ENCODE results near the gene TEF.

Gene TEF

DNA sequence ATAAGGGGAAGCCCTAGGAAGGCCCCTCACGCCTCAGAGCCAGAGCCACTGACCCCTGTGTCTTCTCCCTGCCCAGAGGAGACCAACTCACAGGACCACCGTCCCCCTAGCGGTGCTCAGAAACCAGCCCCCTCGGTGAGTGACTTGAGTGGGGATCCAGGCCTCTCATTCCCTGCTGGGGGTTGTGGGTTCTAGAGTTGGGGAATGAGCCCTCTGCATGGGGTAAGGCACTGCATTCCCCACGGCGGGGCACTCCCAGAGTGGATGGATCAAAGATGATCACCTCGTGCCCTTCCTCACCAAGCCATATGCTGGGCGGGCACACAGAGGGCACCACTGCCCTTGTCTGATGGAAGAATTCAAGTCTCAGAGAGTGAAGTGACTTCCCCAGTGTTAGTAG is 40.7 kb upstream of the TEF start:
- DNase-seq (ENCODE audit: insufficient read length, low spot score) = no peak
- no peak for FAIRE-seq
- TF ChIP-seq POU2F2 (IDR thresholded peaks at IDR 0.05; ENCODE audit: low read depth, low read length) (no peak), TAF1 (IDR thresholded peaks at IDR 0.05; ENCODE audit: low read depth, low read length) (no peak), PAX5 (IDR thresholded peaks at IDR 0.05; ENCODE audit: insufficient read depth, low read length, severe bottlenecking) (no peak), POLR2A (IDR thresholded peaks at IDR 0.05; ENCODE audit: low read depth, low read length) (no peak), SPI1 (IDR thresholded peaks at IDR 0.05; ENCODE audit: low read depth, low read length) (no peak), POLR2AphosphoS5 (IDR thresholded peaks at IDR 0.05; ENCODE audit: low read depth, low read length) (no peak)

GRCh38 chr22:41341990-41342389 is 39.8 kb upstream of the TEF start:
- FAIRE-seq = peak; percentile 61

DNA sequence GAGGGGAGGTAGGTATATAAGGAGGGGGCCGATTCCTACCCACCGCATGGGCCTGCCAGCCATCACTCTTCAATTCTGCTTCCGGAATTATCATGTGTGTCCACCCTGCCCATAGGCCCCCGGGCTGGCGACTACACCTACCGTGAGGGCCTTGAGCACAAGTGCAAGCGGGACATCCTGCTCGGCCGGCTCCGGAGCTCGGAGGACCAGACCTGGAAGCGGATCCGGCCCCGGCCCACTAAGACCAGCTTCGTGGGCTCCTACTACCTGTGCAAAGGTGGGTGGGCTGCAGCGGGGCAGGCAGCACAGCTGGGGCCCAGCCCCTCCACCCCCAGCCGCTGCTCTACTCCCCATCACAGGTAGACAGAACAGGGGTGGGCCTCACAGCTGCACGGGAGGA is 38.4 kb upstream of the TEF start:
- FAIRE-seq (no peak), DNase-seq (ENCODE audit: insufficient read length, low spot score) (no peak)
- TF ChIP-seq PAX5 (IDR thresholded peaks at IDR 0.05; ENCODE audit: insufficient read depth, low read length, severe bottlenecking) (no peak), TAF1 (IDR thresholded peaks at IDR 0.05; ENCODE audit: low read depth, low read length) (no peak), POLR2AphosphoS5 (IDR thresholded peaks at IDR 0.05; ENCODE audit: low read depth, low read length) (no peak), POLR2A (IDR thresholded peaks at IDR 0.05; ENCODE audit: low read depth, low read length) (no peak), SPI1 (IDR thresholded peaks at IDR 0.05; ENCODE audit: low read depth, low read length) (no peak), POU2F2 (IDR thresholded peaks at IDR 0.05; ENCODE audit: low read depth, low read length) (no peak)

More at GRCh38 chr22:41341990-41342389, 39.8 kb upstream of the TEF start:
- peak; percentile 77 for DNase-seq (ENCODE audit: insufficient read length, low spot score)
- no peak for TF ChIP-seq POLR2A (IDR thresholded peaks at IDR 0.05; ENCODE audit: low read depth, low read length)
- no peak for TF ChIP-seq POLR2AphosphoS5 (IDR thresholded peaks at IDR 0.05; ENCODE audit: low read depth, low read length)
- TF ChIP-seq SPI1 (IDR thresholded peaks at IDR 0.05; ENCODE audit: low read depth, low read length) = no peak
- TF ChIP-seq PAX5 (IDR thresholded peaks at IDR 0.05; ENCODE audit: insufficient read depth, low read length, severe bottlenecking) = no peak
- no peak for TF ChIP-seq POU2F2 (IDR thresholded peaks at IDR 0.05; ENCODE audit: low read depth, low read length)
- TF ChIP-seq TAF1 (IDR thresholded peaks at IDR 0.05; ENCODE audit: low read depth, low read length) = no peak

DNA sequence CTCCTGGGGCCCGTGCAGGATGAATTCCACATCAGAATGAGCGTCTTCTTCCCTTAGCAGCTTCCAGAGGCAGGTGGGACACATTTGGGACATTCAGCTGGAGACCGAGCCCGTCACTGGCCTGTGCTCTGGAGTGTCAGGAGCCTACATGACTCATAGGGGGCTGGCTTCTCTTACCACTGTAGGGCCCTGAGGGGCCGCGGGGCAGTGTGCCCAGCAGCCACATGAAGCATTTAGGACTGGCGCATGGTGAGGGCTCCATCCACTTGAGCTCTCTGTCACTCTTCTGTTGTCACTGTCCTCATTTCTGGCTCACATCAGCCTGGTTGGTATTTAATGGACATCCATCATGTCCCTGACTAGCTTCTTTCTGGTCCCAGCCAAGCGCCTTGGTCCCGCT is 38.0 kb upstream of the TEF start:
- TF ChIP-seq SPI1 (IDR thresholded peaks at IDR 0.05; ENCODE audit: low read depth, low read length) (no peak), TAF1 (IDR thresholded peaks at IDR 0.05; ENCODE audit: low read depth, low read length) (no peak), POLR2AphosphoS5 (IDR thresholded peaks at IDR 0.05; ENCODE audit: low read depth, low read length) (no peak), PAX5 (IDR thresholded peaks at IDR 0.05; ENCODE audit: insufficient read depth, low read length, severe bottlenecking) (no peak), POU2F2 (IDR thresholded peaks at IDR 0.05; ENCODE audit: low read depth, low read length) (no peak), POLR2A (IDR thresholded peaks at IDR 0.05; ENCODE audit: low read depth, low read length) (no peak)
- DNase-seq (ENCODE audit: insufficient read length, low spot score) (no peak), FAIRE-seq (no peak)

DNA sequence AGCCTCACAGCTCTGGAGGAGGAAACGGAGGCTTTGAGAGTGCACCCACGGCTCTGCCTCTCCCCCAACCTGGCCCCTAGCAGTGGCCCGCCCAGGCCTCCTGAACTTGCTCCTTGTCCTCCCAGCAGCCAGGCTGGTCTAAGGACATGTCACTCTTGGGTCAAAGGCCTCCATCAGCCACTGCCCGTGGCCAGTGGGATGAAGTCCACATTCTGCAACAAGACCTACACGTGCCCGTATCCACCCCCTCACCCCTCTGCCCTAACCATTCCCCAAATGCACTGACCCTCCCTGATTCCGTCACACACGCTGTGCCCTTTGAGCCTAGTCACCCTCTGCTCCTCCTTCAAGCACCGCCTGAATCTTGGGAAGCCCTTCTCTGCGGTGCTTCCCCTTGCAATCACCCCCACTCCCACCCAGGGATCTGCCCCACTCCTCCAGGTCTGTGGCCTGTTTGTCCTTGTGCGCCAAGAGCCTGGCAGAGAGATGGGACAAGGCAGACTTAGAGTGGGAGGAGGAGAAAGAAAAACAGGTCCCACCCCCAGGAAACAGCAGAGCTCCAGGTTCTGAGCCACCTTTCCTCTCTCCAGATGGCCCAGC is 37.5 kb upstream of the TEF start:
- DNase-seq (ENCODE audit: insufficient read length, low spot score) (no peak), FAIRE-seq (no peak)
- TF ChIP-seq POLR2AphosphoS5 (IDR thresholded peaks at IDR 0.05; ENCODE audit: low read depth, low read length) (no peak), POLR2A (IDR thresholded peaks at IDR 0.05; ENCODE audit: low read depth, low read length) (no peak), SPI1 (IDR thresholded peaks at IDR 0.05; ENCODE audit: low read depth, low read length) (no peak)

GRCh38 chr22:41345807-41346335 is 35.9 kb upstream of the TEF start:
- TF ChIP-seq POLR2AphosphoS5 (IDR thresholded peaks at IDR 0.05; ENCODE audit: low read depth, low read length) = no peak
- TF ChIP-seq POLR2A (IDR thresholded peaks at IDR 0.05; ENCODE audit: low read depth, low read length) = no peak
- TF ChIP-seq SPI1 (IDR thresholded peaks at IDR 0.05; ENCODE audit: low read depth, low read length) = no peak
- TF ChIP-seq PAX5 (IDR thresholded peaks at IDR 0.05; ENCODE audit: insufficient read depth, low read length, severe bottlenecking) = no peak
- no peak for TF ChIP-seq TAF1 (IDR thresholded peaks at IDR 0.05; ENCODE audit: low read depth, low read length)
- TF ChIP-seq POU2F2 (IDR thresholded peaks at IDR 0.05; ENCODE audit: low read depth, low read length) = no peak
- FAIRE-seq = no peak
- DNase-seq (ENCODE audit: insufficient read length, low spot score) = no peak

DNA sequence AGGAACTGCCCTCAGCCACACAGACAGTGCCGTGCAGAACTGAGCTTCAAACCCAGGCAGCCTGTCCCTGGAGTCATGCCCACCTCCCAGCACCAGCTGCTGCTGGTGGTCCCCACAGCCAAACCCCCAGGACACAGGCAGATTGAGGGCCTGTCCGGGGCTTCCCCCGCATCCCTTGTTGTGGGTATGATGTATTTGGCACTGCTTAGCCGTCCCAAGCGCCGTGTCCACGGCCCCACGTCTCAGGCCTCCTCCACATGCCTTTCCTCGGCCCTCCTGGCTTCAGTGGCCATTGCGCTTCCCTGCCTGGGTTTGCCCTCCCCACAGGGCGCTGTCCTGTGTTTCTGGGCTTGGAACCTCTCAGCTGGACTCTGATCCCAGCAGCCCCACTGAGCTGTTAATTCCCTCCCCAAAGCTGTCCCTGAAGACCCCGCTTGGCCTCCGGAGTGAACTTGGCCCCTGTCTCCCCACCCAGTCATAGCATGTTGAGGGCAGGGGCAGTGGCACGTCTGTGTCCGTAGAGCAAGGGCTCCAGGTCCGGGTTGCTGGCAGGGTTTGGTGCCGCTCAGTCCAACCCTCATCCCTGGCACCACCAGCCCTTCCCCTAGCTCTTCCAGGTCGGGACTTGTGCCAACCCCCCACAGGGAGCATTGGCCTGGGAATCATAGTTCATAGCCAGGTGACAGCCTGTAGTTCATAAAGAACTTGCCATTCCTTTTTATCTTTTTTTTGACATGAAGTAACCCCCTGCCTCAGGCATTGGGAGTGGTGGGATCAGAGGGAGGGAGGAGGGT is 34.5 kb upstream of the TEF start:
- DNase-seq (ENCODE audit: insufficient read length, low spot score) = no peak
- FAIRE-seq = no peak
- TF ChIP-seq POLR2AphosphoS5 (IDR thresholded peaks at IDR 0.05; ENCODE audit: low read depth, low read length) (no peak), TAF1 (IDR thresholded peaks at IDR 0.05; ENCODE audit: low read depth, low read length) (no peak)

GRCh38 chr22:41348964-41349484 is 32.7 kb upstream of the TEF start:
- DNase-seq (ENCODE audit: insufficient read length, low spot score) (no peak), FAIRE-seq (no peak)

GRCh38 chr22:41350087-41350486 is 31.7 kb upstream of the TEF start:
- FAIRE-seq (no peak), DNase-seq (ENCODE audit: insufficient read length, low spot score) (no peak)
- TF ChIP-seq POU2F2 (IDR thresholded peaks at IDR 0.05; ENCODE audit: low read depth, low read length) (no peak), POLR2AphosphoS5 (IDR thresholded peaks at IDR 0.05; ENCODE audit: low read depth, low read length) (no peak), POLR2A (IDR thresholded peaks at IDR 0.05; ENCODE audit: low read depth, low read length) (no peak), TAF1 (IDR thresholded peaks at IDR 0.05; ENCODE audit: low read depth, low read length) (no peak), PAX5 (IDR thresholded peaks at IDR 0.05; ENCODE audit: insufficient read depth, low read length, severe bottlenecking) (no peak)

More at GRCh38 chr22:41348964-41349484, 32.7 kb upstream of the TEF start:
- TF ChIP-seq SPI1 (IDR thresholded peaks at IDR 0.05; ENCODE audit: low read depth, low read length) (no peak), POLR2AphosphoS5 (IDR thresholded peaks at IDR 0.05; ENCODE audit: low read depth, low read length) (no peak), TAF1 (IDR thresholded peaks at IDR 0.05; ENCODE audit: low read depth, low read length) (no peak)

Data from GM12891 (cell line).